Small intestine (tissue), 7 donors: ENCODE data around the gene ASB4. TPM values are rescaled to one million over a fixed set of nuclear protein-coding genes. Genes with fewer than 3 reads are reported as not detected.
A peak's percentile ranks its signal among the peaks of the same experiment; 100 is the strongest.
"Not testable (repeated sequence)": the region's sequence is repeated elsewhere in the genome, so short reads cannot be mapped to it uniquely, and the experiment has no call there.

ENCODE experiments used
- DNase-seq, 2 donors: peaks; one replicate each; pipeline versions ENCODE4 v3.0.0 to v3.0.0-alpha.2; 2013
- FAIRE-seq: peaks from 2 replicates; lab custom pipeline; 2012; peaks lifted over from hg19 to GRCh38; lab: Jason Lieb, UNC
- H3K27ac ChIP-seq, 3 donors: one replicate each; pipeline ENCODE4 v1.5.1; 2013; ENCODE audit warnings: low read length in 2 of 3, mild to moderate bottlenecking in 2 of 3, control low read depth in 1 of 3, inconsistent platforms in 1 of 3, low read depth in 1 of 3, moderate library complexity in 1 of 3
- H3K27me3 ChIP-seq, 3 donors: one replicate each; pipeline ENCODE4 v1.6.1; 2013; ENCODE audit warnings: low read length in 3 of 3, inconsistent platforms in 1 of 3; ENCODE audit not compliant: control insufficient read depth in 3 of 3, insufficient read depth in 3 of 3
- H3K36me3 ChIP-seq, 3 donors: one replicate each; pipeline ENCODE4 v1.6.1; 2013; ENCODE audit warnings: low read length in 3 of 3, inconsistent platforms in 1 of 3, low read depth in 1 of 3, mild to moderate bottlenecking in 1 of 3, moderate library complexity in 1 of 3; ENCODE audit not compliant: control insufficient read depth in 3 of 3, insufficient read depth in 2 of 3
- H3K4me1 ChIP-seq, 3 donors: one replicate each; pipeline ENCODE4 v1.6.1; 2013; ENCODE audit warnings: low read length in 2 of 3, inconsistent platforms in 1 of 3, low read depth in 1 of 3, mild to moderate bottlenecking in 1 of 3, moderate library complexity in 1 of 3; ENCODE audit not compliant: control insufficient read depth in 3 of 3, insufficient read depth in 2 of 3
- H3K4me3 ChIP-seq, 3 donors: one replicate each; pipeline ENCODE4 v1.5.1; 2013; ENCODE audit warnings: low read length in 3 of 3, control low read depth in 1 of 3, inconsistent platforms in 1 of 3, low read depth in 1 of 3, mild to moderate bottlenecking in 1 of 3, moderate library complexity in 1 of 3
- H3K9me3 ChIP-seq, 2 donors: one replicate each; pipeline ENCODE4 v1.6.1; 2013; ENCODE audit warnings: low read depth in 1 of 2, low read length in 1 of 2; ENCODE audit not compliant: control insufficient read depth in 2 of 2, insufficient read depth in 1 of 2
- WGBS, 3 donors: extraction: QIAGEN DNeasy Blood & Tissue Kit; methylation state at CpG; one replicate each; pipeline ENCODE4 v1.1.7; 2013; 5-methylcytosine and 5-hydroxymethylcytosine counted together
- polyA plus RNA-seq, 4 donors: library from polyadenylated mRNA; stranded (reverse) in 3 of 4; unstranded in 1 of 4; fragments of 200-250 nt in 3 of 4; fragments of 120-200 nt in 1 of 4; gene quantifications; one replicate each; pipeline versions ENCODE4 v1.2.1 to v1.2.3, GENCODE V29; 2013
- donor health status: healthy with polysubstance abuse.
- donor health status: control.
- donor health status: control.
- donor health status: Bipolar disorder and iron deficiency.
- donor health status: healthy.

The ASB4 gene
- polyA plus RNA-seq, 4 donors = 0.09 to 1.4 (median 0.38) TPM; not detected in 1

DNA sequence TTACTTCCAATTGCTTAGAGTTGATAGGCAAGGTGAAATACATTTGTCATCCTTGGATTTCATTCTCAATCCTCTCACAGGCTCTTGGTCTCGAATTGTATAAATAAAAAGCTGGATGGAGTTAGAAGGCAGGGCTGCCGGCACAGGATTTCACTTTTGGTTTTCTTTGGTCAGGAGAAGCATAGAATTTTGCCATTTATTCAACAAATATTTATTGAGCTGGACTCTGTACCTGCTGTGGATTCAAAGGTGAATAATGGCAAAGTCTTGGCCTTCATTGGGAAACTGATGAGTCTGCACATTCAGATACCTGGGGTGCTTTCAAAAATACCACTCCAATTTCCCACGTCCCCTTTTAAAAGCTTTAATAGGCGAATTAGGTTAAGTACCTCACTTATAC lies 60.9 kb downstream of the ASB4 start:
- Histone ChIP-seq H3K4me1 (peaks cover 0 to 38% (median 16%) of the 10 kb centered on the region in 3 donors), H3K4me3 (no peak overlapping the region), H3K36me3 (no peaks in the 10 kb centered on the region), H3K27me3 (no peaks in the 10 kb centered on the region), H3K27ac (peak overlapping the region; percentile 27 to 84 (median 75)), H3K9me3 (no peaks in the 10 kb centered on the region)
- FAIRE-seq = no peak
- WGBS, 3 donors = 35 to 58% (median 37%) methylated on average over 4 of the region's 4 CpGs
- DNase-seq = peak; percentile 56 to 76

DNA sequence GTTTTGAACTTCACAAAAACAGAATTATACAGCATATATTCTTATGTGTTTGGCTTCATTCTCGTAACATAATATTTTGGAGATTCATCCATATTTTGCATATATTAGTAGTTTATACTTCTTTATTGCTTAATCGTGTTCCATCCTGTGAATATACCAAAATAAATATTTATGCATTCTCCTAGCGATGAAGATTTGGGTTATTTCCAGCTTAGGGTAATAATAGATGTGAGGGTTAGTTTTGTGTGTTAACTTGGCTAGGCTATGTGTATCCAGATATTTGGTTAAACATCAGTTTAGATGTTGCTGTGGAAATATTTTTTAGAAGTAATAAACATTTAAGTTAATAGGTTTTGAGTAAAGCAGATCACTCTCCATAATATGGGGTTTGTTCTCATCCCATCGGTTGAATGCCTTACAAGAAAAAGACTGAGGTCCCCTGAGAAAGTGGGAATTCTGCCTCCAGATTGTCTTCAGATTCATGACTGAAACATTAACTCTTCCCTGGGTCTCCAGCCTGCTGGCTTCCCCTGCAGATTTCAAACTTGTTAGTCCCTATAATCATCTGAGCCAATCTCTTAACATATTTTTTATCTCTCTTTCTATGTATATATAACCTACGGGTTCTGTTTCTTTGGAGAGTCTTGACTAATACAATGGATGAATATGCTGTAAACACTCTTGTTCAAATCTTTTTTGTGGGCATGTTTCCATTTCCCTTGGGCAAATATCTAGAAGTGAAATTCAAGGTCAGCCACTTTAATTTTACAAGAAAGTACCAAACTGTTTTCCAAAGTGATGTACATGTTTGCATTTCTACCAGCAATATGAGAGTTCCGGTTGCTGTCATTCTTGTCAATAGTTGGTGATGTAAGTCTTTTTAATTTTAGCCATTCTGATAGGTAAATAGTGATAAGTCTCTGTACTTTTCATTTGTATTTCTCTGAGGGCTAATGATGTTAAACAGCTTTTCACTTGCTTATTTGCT lies 61.9 kb downstream of the ASB4 start:
- no peak overlapping the region for H3K4me3 ChIP-seq
- H3K27ac ChIP-seq = peak overlapping the region in 1 of 3 donors; percentile 84
- no peak for DNase-seq
- no peaks in the 10 kb centered on the region for H3K9me3 ChIP-seq
- H3K4me1 ChIP-seq = peaks cover 0 to 38% (median 16%) of the 10 kb centered on the region in 3 donors
- no peaks in the 10 kb centered on the region for H3K27me3 ChIP-seq
- H3K36me3 ChIP-seq = no peaks in the 10 kb centered on the region
- 62 to 85% (median 75%) methylated on average over 6 of the region's 6 CpGs for WGBS, 3 donors
- FAIRE-seq = no peak

DNA sequence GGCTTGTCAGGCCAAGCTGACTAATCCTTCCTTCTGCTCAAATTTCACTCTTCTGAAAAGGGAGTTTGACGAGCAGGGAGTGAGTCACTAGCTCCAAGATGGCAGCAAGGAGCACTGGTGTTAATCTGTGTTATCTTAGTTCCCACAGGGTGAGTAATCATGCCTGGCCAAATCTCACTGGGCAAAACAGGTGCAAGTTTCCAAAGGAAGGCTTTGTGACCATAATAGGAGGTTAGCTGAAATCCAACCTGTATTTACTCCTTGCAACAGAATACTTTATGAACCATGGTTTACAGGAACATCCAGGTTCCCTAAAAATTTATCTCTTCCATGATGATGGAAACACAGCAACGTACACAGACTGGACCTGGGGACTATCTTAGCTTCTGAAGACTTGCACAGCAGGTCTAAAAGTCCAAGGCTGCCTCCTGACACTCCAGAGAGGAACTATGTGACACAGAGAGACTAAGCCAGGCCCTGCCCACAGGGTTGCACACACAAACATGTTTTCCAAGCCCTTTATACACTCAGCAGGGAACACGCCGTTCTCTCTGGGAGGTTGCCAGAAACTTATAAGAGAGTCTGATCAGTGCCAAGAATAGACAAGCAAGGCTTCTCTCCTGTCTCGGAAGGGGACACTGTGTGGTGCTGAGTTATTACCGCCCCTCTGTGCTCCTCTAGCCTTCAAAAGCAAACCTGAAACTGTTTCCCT lies 64.2 kb downstream of the ASB4 start:
- WGBS, 3 donors = 10 to 25% (median 18%) methylated on average over 6 of the region's 6 CpGs
- H3K4me3 ChIP-seq = no peak overlapping the region
- no peak for FAIRE-seq
- H3K36me3 ChIP-seq = no peaks in the 10 kb centered on the region
- H3K27me3 ChIP-seq = no peaks in the 10 kb centered on the region
- H3K4me1 ChIP-seq = peaks cover 0 to 44% (median 16%) of the 10 kb centered on the region in 3 donors
- H3K9me3 ChIP-seq = no peaks in the 10 kb centered on the region
- DNase-seq = peak; percentile 86 to 100
- peak overlapping the region; percentile 81 to 99 (median 85) for H3K27ac ChIP-seq

DNA sequence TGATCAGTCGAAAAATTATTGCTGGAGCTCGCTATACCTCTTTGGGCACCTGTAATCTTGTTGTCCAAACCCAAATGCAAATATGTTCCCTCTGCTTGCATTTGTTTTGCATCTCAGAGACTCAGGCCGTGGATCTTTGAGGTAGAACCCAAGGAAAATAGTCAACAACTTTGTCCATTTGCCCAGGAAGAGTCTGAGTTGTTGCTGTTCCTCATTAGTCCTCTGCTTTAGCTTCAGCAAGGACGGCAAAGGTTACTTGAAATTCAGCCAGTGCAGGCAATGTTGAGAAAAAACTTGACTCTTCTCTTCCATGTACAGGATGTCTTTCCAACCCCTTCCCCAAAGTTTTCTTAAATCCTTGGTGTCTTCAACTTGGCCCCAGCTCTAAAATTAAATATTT lies 64.8 kb downstream of the ASB4 start:
- H3K36me3 ChIP-seq = no peaks in the 10 kb centered on the region
- no peaks in the 10 kb centered on the region for H3K27me3 ChIP-seq
- H3K4me3 ChIP-seq = no peak overlapping the region
- no peaks in the 10 kb centered on the region for H3K9me3 ChIP-seq
- DNase-seq (peak in 1 of 2 donors; percentile 47), FAIRE-seq (no peak)
- H3K27ac ChIP-seq = peak overlapping the region; percentile 81 to 99 (median 85)
- 7 to 40% (median 19%) methylated on average over 4 of the region's 4 CpGs for WGBS, 3 donors
- H3K4me1 ChIP-seq = peaks cover 0 to 42% (median 16%) of the 10 kb centered on the region in 3 donors

DNA sequence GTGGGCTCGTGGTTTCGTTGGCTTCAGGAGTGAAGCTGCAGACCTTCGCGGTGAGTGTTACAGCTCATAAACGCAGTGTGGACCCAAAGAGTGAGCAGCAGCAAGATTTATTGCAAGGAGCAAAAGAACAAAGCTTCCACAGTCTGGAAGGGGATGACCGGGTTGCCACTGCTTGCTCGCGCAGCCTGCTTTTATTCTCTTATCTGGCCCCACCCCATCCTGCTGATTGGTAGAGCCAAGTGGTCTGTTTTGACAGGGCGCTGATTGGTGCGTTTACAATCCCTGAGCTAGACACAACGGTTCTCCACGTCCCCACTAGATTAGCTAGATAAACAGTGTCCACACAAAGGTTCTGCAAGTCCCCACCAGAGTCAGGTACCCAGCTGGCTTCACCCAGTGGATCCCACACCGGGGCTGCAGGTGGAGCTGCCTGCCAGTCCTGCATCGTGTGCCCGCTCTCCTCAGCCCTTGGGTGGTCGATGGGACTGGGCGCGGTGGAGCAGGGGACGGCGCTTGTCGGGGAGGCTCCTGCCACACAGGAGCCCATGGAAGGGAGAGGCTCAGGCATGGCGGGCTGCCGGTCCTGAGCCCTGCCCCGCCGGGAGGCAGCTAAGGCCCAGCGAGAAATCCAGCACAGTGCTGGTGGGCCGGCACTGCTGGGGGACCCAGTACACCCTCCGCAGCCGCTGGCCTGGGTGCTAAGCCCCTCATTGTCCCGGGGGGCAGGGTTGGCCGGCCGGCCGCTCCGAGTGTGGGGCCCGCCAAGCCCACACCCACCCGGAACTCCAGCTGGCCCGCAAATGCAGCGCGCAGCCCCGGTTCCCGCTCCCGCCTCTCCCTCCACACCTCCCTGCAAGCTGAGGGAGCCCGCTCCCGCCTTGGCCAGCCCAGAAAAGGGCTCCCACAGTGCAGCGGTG lies 66.5 kb downstream of the ASB4 start:
- not testable (repeated sequence) for DNase-seq, H3K36me3 ChIP-seq, H3K27me3 ChIP-seq, H3K27ac ChIP-seq, H3K9me3 ChIP-seq, H3K4me3 ChIP-seq, FAIRE-seq
- WGBS, 3 donors = 82 to 95% (median 92%) methylated on average over 22 to 45 of the region's 45 CpGs
- H3K4me1 ChIP-seq = peaks cover 2 to 31% (median 12%) of the 10 kb centered on the region in 3 donors

- peak overlapping the region in 2 of 3 donors; percentile 5 to 87 for H3K27ac ChIP-seq
Observed at GRCh38 chr7:95553939-95554338, 68.2 kb downstream of the ASB4 start.

GRCh38 chr7:95556777-95557176 lies 71.0 kb downstream of the ASB4 start:
- Histone ChIP-seq H3K4me3 (no peak overlapping the region), H3K27ac (no peak overlapping the region), H3K36me3 (no peaks in the 10 kb centered on the region), H3K9me3 (no peaks in the 10 kb centered on the region), H3K27me3 (no peaks in the 10 kb centered on the region), H3K4me1 (peaks cover 0 to 20% (median 3%) of the 10 kb centered on the region in 3 donors)
- DNase-seq = no peak
- FAIRE-seq = no peak
- WGBS, 3 donors = 89 to 91% (median 91%) methylated on average over 2 of the region's 2 CpGs

More at GRCh38 chr7:95553939-95554338, 68.2 kb downstream of the ASB4 start:
- Histone ChIP-seq H3K4me3 (no peak overlapping the region), H3K36me3 (no peaks in the 10 kb centered on the region), H3K27me3 (no peaks in the 10 kb centered on the region), H3K4me1 (peaks cover 3 to 37% (median 10%) of the 10 kb centered on the region in 3 donors), H3K9me3 (no peaks in the 10 kb centered on the region)
- DNase-seq (peak; percentile 76 to 79), FAIRE-seq (no peak)
- 49 to 58% (median 49%) methylated on average over 2 of the region's 2 CpGs for WGBS, 3 donors
